GM12891 (cell line): ENCODE data around the gene DELE1.
"Not testable (repeated sequence)": the region's sequence is repeated elsewhere in the genome, so short reads cannot be mapped to it uniquely, and the experiment has no call there.

Experiments used
- DNase-seq: peaks from one replicate; pipeline ENCODE4 v3.0.0; 2011; ENCODE audit warnings: low spot score; ENCODE audit not compliant: insufficient read length
- FAIRE-seq: peaks from 2 replicates; lab custom pipeline; 2011; peaks lifted over from hg19 to GRCh38; lab: Jason Lieb, UNC
- PAX5 ChIP-seq: IDR thresholded peaks from 2 replicates; pipeline ENCODE4 v1.6.1; 2011; ENCODE audit warnings: low read length, moderate library complexity, mild to moderate bottlenecking; ENCODE audit not compliant: insufficient read depth, severe bottlenecking
- POLR2A ChIP-seq: IDR thresholded peaks from 2 replicates; pipeline ENCODE4 v1.6.1; 2011; ENCODE audit warnings: low read depth, low read length, control low read depth
- POLR2AphosphoS5 ChIP-seq: IDR thresholded peaks from 2 replicates; pipeline ENCODE4 v1.6.1; 2011; ENCODE audit warnings: low read depth, low read length, control low read depth
- POU2F2 ChIP-seq: IDR thresholded peaks from 2 replicates; pipeline ENCODE4 v1.6.1; 2011; ENCODE audit warnings: low read depth, mild to moderate bottlenecking, control low read depth, low read length, moderate library complexity
- SPI1 ChIP-seq: IDR thresholded peaks from 2 replicates; pipeline ENCODE4 v1.6.1; 2011; ENCODE audit warnings: low read depth, low read length, control low read depth
- TAF1 ChIP-seq: IDR thresholded peaks from 2 replicates; pipeline ENCODE4 v1.6.1; 2011; ENCODE audit warnings: low read depth, low read length, control low read depth

Gene DELE1

DNA sequence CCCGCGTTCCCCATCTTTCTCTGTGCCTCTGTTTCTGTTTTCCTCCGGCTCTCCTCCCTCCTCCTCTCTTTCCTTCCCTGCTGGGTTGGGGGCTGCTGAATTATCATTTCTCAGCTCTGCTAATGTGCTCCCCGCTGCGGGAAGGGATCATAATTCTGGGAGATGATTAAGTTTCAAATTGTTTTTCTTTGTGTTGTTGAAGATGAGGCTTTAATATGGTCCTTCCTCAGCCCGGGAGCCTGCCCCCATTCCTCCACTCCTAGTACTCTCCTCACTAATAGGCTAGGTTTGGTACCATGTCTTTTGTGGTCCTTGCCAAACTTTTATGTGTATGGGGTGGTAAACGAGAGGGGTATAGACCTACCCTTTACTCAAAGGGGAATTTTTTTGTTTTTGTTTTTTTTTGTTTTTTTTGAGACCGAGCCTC, 39.8 kb upstream of the DELE1 start:
- TF ChIP-seq POLR2AphosphoS5 = no peak
- TF ChIP-seq PAX5 = no peak
- no peak for TF ChIP-seq SPI1
- TF ChIP-seq POU2F2 = no peak
- TF ChIP-seq POLR2A = no peak
- TF ChIP-seq TAF1 = no peak
- DNase-seq (no peak), FAIRE-seq (no peak)

- FAIRE-seq = no peak
- no peak for DNase-seq
- no peak for TF ChIP-seq PAX5
- TF ChIP-seq TAF1 = no peak
- TF ChIP-seq SPI1 = no peak
- no peak for TF ChIP-seq POLR2A
- no peak for TF ChIP-seq POLR2AphosphoS5
- no peak for TF ChIP-seq POU2F2
These were observed 34.3 kb upstream of the DELE1 start for GRCh38 chr5:141889282-141889871.

DNA sequence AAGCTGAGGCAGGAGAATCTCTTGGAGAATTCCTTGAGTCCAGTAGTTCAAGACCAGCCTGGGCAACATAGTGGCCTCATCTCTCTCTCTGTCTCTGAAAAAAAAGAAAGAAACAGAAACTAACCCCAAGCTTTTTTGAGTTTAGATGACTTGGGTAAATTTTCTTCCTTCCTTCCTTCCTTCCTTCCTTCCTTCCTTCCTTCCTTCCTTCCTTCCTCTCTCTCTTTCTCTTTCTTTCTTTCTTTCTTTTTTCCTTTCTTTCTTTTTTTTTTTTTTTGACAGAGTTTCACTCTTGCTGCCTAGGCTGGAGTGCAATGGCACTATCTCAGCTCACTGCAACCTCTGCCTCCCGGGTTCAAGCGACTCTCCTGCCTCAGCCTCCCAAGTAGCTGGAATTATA, 33.2 kb upstream of the DELE1 start:
- not testable (repeated sequence) for FAIRE-seq, DNase-seq

GRCh38 chr5:141897425-141897824, 26.2 kb upstream of the DELE1 start:
- TF ChIP-seq SPI1 (no peak), PAX5 (no peak), TAF1 (no peak), POLR2AphosphoS5 (no peak), POU2F2 (no peak), POLR2A (no peak)
- DNase-seq (no peak), FAIRE-seq (no peak)

DNA sequence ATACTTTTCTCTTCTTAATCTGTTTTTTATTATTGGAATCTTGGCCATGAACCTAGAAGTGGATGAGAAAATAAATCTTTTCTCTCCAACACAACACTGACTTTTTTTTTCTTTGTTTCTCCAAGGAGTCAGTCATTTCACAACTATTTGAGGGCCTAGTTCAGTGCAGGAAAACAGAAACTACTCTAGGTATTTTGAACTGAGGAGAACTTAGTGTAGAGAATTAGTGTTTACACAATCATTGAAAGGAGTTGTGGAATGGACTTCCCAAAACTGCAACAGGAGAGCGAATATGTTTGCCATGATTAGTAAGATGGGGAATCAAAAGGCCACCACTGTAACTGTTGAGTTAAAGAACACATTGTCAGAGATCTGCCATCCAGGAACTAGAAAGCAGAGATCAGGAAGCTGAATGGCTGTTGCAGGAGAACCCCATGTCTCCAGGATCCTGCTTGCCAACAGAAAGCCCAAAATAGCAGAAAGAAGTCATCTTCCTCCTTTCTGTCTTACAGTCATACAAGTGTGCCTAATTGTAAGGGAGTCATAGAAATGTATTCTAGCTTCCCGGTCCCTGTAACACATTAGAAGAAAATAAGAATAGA, 25.1 kb upstream of the DELE1 start:
- no peak for FAIRE-seq
- TF ChIP-seq PAX5 (no peak), POLR2A (no peak), SPI1 (no peak), POLR2AphosphoS5 (no peak), TAF1 (no peak)
- no peak for DNase-seq

- no peak for DNase-seq
- FAIRE-seq = no peak
- TF ChIP-seq SPI1 (no peak), PAX5 (no peak), TAF1 (no peak), POLR2AphosphoS5 (no peak), POU2F2 (no peak), POLR2A (no peak)
These were observed 21.5 kb upstream of the DELE1 start for GRCh38 chr5:141902015-141902814.

- TF ChIP-seq SPI1 = no peak
- no peak for TF ChIP-seq PAX5
- no peak for TF ChIP-seq POLR2A
- TF ChIP-seq POLR2AphosphoS5 = no peak
- TF ChIP-seq TAF1 = no peak
- no peak for TF ChIP-seq POU2F2
- DNase-seq = no peak
- FAIRE-seq = no peak
These were observed 20.4 kb upstream of the DELE1 start for GRCh38 chr5:141903261-141903660.

- FAIRE-seq (no peak), DNase-seq (no peak)
- TF ChIP-seq POLR2A = no peak
- no peak for TF ChIP-seq POU2F2
- TF ChIP-seq POLR2AphosphoS5 = no peak
- TF ChIP-seq PAX5 = no peak
- TF ChIP-seq SPI1 = no peak
These were observed 19.1 kb upstream of the DELE1 start for GRCh38 chr5:141904551-141904950.

- DNase-seq = no peak
- no peak for FAIRE-seq
- TF ChIP-seq PAX5 = no peak
- no peak for TF ChIP-seq POLR2A
- no peak for TF ChIP-seq TAF1
- no peak for TF ChIP-seq POLR2AphosphoS5
- TF ChIP-seq POU2F2 = no peak
- no peak for TF ChIP-seq SPI1
These were observed 17.2 kb upstream of the DELE1 start for GRCh38 chr5:141906517-141906916.

DNA sequence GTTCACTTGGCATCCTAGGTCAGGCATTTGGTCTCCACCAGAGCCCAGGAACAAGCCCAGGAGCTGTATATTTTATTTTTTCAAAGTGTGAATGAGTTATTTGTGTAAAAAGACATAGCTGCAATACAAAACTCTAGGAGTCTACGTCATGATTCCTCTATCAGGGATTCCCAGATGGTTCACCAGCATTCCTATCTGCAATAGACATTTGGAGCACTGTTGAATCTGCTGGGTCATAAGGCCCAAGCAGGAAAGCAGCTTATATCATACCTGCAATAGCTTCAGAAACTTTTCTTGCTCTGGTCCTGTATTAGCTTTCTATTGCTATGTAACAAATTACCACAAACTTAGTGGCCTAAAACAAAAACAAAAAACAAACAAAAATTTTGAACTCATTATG, 16.7 kb upstream of the DELE1 start:
- TF ChIP-seq TAF1 (no peak), PAX5 (no peak), POLR2A (no peak), POU2F2 (no peak), SPI1 (no peak), POLR2AphosphoS5 (no peak)
- DNase-seq (no peak), FAIRE-seq (no peak)
